ENCODE results near the gene GPC6.

DNA sequence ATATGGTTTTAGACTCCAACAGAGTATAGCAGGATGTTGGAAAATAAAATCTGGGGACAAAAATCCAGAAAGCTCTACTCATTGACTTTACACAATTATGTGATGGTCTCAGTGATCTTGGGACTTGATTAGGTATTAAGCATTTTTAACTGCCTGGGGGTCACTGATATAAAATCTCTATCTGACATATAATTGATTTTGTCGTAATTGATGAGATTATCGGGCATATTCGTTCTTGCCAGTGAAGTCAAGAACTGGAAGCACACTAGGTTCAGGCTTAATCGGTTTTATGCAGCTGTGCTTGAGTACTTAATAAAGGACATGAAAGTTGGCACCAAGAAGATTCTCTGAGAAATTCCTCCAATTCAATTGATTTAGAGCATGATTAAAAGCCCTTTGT lies 862.1 kb downstream of the GPC6 start:
- TF ChIP-seq ZNF558 (tag by site-specific recombination; IDR thresholded peaks at IDR 0.05) (no peak), ZBTB21 (tag by site-specific recombination; IDR thresholded peaks at IDR 0.05) (no peak), ZEB2 (tag by site-specific recombination; IDR thresholded peaks at IDR 0.05) (no peak), PBX3 (CRISPR knock-in tag; IDR thresholded peaks at IDR 0.05) (no peak), RBAK (tag by site-specific recombination; IDR thresholded peaks at IDR 0.05) (no peak), ZNF274 (IDR thresholded peaks at IDR 0.05; ENCODE audit: low read length) (no peak), ZNF274 (tag by site-specific recombination; IDR thresholded peaks at IDR 0.05; ENCODE audit: borderline replicate concordance) (no peak), ZNF146 (tag by site-specific recombination; IDR thresholded peaks at IDR 0.05) (no peak)
- TF ChIP-seq, protein P1, sequence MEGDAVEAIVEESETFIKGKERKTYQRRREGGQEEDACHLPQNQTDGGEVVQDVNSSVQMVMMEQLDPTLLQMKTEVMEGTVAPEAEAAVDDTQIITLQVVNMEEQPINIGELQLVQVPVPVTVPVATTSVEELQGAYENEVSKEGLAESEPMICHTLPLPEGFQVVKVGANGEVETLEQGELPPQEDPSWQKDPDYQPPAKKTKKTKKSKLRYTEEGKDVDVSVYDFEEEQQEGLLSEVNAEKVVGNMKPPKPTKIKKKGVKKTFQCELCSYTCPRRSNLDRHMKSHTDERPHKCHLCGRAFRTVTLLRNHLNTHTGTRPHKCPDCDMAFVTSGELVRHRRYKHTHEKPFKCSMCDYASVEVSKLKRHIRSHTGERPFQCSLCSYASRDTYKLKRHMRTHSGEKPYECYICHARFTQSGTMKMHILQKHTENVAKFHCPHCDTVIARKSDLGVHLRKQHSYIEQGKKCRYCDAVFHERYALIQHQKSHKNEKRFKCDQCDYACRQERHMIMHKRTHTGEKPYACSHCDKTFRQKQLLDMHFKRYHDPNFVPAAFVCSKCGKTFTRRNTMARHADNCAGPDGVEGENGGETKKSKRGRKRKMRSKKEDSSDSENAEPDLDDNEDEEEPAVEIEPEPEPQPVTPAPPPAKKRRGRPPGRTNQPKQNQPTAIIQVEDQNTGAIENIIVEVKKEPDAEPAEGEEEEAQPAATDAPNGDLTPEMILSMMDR (tag by site-specific recombination; IDR thresholded peaks at IDR 0.05): no peak
- TF ChIP-seq, protein P2, sequence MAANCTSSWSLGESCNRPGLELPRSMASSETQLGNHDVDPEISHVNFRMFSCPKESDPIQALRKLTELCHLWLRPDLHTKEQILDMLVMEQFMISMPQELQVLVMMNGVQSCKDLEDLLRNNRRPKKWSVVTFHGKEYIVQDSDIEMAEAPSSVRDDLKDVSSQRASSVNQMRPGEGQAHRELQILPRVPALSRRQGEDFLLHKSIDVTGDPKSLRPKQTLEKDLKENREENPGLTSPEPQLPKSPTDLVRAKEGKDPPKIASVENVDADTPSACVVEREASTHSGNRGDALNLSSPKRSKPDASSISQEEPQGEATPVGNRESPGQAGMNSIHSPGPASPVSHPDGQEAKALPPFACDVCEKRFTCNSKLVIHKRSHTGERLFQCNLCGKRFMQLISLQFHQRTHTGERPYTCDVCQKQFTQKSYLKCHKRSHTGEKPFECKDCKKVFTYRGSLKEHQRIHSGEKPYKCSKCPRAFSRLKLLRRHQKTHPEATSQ (tag by site-specific recombination; IDR thresholded peaks at IDR 0.05): no peak
